Esophagus muscularis mucosa (tissue), 3 donors: Measurements from ENCODE around the gene APOBEC2.

Experiments used
- POLR2A ChIP-seq: fragments of 450-650 bp; IDR thresholded peaks from one replicate; pipeline ENCODE4 v1.6.1; 2017; ENCODE audit warnings: antibody characterized with exemption, moderate library complexity, mild to moderate bottlenecking, low read depth
- POLR2AphosphoS5 ChIP-seq, 2 donors: sonication (generic); formaldehyde crosslinking; IDR thresholded peaks; one replicate each; pipeline ENCODE4 v1.6.1; 2017; ENCODE audit warnings: antibody characterized with exemption in 2 of 2
- TF ChIP-seq, protein P1 (sequence below), 3 experiments: fragments of 200-600 bp in 2 of 3; fragments of 450-650 bp in 1 of 3; sonication (generic) in 2 of 3; IDR thresholded peaks; one replicate each; pipeline ENCODE4 v1.5.1; 2017 to 2019; ENCODE audit warnings: antibody characterized with exemption in 3 of 3, mild to moderate bottlenecking in 2 of 3, moderate library complexity in 1 of 3

DNA sequence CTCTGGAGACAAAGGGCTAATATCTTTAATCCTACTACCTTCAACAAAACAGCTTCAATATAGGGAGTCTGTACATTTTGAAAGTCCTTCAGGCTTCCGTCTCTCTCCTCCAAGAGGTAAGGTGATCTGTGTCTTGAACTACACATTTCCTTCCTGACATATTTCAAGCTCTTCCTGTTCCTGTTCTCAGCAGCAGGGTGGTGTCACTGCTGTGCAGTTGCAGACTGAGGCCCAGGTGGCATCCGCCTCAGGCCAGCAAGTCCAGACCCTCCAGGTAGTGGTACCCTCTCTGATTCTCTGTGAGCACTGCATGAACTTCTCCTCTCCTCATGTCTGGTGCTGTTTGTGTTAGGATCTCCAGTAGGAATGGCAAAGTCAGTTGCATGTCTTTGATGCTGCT lies 27.6 kb downstream of the APOBEC2 start:
- TF ChIP-seq POLR2A (no peak), POLR2AphosphoS5 (IDR thresholded peaks at IDR 0.05) (no peak)
- TF ChIP-seq, protein P1, sequence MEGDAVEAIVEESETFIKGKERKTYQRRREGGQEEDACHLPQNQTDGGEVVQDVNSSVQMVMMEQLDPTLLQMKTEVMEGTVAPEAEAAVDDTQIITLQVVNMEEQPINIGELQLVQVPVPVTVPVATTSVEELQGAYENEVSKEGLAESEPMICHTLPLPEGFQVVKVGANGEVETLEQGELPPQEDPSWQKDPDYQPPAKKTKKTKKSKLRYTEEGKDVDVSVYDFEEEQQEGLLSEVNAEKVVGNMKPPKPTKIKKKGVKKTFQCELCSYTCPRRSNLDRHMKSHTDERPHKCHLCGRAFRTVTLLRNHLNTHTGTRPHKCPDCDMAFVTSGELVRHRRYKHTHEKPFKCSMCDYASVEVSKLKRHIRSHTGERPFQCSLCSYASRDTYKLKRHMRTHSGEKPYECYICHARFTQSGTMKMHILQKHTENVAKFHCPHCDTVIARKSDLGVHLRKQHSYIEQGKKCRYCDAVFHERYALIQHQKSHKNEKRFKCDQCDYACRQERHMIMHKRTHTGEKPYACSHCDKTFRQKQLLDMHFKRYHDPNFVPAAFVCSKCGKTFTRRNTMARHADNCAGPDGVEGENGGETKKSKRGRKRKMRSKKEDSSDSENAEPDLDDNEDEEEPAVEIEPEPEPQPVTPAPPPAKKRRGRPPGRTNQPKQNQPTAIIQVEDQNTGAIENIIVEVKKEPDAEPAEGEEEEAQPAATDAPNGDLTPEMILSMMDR (IDR thresholded peaks at IDR 0.05): no peak
